Measurements from ENCODE around the gene ATF6.

Gene ATF6

DNA sequence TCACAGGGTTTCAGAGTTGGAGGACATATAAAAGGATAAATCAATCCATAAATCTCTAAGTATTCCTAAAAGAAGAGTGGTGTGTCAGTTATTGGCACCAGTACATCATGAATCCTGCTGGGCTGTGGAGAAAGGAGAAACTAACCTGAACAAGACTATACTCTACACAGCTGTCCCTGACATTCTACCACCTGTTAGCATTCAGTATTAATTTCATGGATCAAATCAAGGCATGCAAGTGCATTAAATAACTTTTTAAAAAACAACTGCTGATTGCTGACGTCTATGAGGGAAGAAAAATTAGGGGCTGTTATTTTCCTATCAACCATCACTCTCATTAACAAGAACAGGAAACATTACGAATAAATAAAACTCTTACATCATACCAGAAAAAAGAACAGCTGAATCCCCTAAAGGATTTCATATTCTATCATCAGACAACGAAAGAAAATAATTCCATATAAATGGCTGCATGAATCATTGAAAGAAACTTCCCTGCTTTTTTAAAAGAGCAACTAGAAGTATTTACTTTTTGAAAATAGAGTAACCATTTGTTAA, 121.7 kb downstream of the ATF6 start:
- TF ChIP-seq PAX5 (IDR thresholded peaks at IDR 0.05; ENCODE audit: insufficient read depth, low read length, severe bottlenecking) (no peak), POLR2A (IDR thresholded peaks at IDR 0.05; ENCODE audit: low read depth, low read length) (no peak), POU2F2 (IDR thresholded peaks at IDR 0.05; ENCODE audit: low read depth, low read length) (no peak), TAF1 (IDR thresholded peaks at IDR 0.05; ENCODE audit: low read depth, low read length) (no peak), SPI1 (IDR thresholded peaks at IDR 0.05; ENCODE audit: low read depth, low read length) (no peak), POLR2AphosphoS5 (IDR thresholded peaks at IDR 0.05; ENCODE audit: low read depth, low read length) (no peak)
- FAIRE-seq = no peak
- no peak for DNase-seq (ENCODE audit: insufficient read length, low spot score)

DNA sequence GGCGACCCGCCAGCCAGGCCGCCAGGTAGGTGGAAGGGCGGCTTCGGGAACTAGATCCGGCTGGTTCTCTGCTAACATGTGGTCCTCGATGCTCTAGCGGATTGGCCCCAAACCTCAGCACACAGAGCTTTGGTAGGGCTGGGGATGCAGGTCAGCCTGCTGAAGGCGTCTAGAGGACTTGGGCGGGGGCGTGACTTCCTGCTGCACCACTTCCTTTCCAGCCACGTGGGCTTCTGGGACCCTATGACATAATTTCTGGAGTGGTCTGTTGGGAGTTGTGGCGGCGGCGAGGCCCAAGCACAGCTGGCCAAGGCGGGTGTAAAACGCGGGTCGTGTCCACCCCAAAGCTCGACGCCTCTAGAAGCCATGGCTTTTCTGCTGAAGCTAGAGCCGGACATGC, 124.5 kb downstream of the ATF6 start:
- DNase-seq (ENCODE audit: insufficient read length, low spot score) (no peak), FAIRE-seq (no peak)
- no peak for TF ChIP-seq SPI1 (IDR thresholded peaks at IDR 0.05; ENCODE audit: low read depth, low read length)
- TF ChIP-seq TAF1 (IDR thresholded peaks at IDR 0.05; ENCODE audit: low read depth, low read length) = no peak
- no peak for TF ChIP-seq POLR2A (IDR thresholded peaks at IDR 0.05; ENCODE audit: low read depth, low read length)
- TF ChIP-seq POU2F2 (IDR thresholded peaks at IDR 0.05; ENCODE audit: low read depth, low read length) = no peak
- no peak for TF ChIP-seq PAX5 (IDR thresholded peaks at IDR 0.05; ENCODE audit: insufficient read depth, low read length, severe bottlenecking)
- TF ChIP-seq POLR2AphosphoS5 (IDR thresholded peaks at IDR 0.05; ENCODE audit: low read depth, low read length) = no peak

DNA sequence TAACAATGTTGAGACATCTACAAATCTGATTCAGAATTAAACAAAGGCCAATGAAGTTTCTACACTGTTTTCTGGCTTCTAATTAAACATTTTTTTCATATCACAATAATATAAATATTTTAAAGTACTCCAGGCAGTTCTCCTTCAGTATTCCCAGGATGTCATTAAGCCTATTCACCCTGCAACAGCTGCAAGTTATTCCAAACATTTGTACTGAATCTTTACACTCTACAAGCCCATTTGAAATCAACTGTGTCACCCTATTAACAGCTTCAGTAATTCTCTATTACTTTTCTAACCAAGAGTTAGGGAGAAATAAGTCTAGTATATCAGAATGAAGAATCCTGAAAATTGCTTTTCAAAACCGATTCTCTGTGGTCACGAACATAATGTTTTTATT, 133.0 kb downstream of the ATF6 start:
- FAIRE-seq = no peak
- TF ChIP-seq POLR2AphosphoS5 (IDR thresholded peaks at IDR 0.05; ENCODE audit: low read depth, low read length) (no peak), SPI1 (IDR thresholded peaks at IDR 0.05; ENCODE audit: low read depth, low read length) (no peak), PAX5 (IDR thresholded peaks at IDR 0.05; ENCODE audit: insufficient read depth, low read length, severe bottlenecking) (no peak), POU2F2 (IDR thresholded peaks at IDR 0.05; ENCODE audit: low read depth, low read length) (no peak), POLR2A (IDR thresholded peaks at IDR 0.05; ENCODE audit: low read depth, low read length) (no peak), TAF1 (IDR thresholded peaks at IDR 0.05; ENCODE audit: low read depth, low read length) (no peak)
- DNase-seq (ENCODE audit: insufficient read length, low spot score) = no peak

DNA sequence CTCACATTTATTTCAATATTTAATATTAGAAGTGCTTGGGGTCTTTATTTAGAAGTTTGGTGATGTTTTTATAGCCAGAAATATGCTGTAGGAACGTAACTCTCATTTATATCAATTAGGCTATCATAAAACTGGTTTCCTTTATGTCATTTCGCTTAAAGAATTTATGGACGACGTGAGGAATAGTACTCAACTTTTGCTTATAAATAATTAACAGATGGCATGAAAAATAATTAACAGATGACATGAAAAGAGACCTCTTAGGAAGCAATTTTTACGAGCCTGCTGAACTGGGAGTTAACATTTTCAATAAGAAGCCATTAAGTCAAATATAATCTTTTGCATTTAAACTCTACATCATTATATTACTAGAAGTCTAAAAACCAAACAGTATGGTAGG, 134.0 kb downstream of the ATF6 start:
- no peak for FAIRE-seq

DNA sequence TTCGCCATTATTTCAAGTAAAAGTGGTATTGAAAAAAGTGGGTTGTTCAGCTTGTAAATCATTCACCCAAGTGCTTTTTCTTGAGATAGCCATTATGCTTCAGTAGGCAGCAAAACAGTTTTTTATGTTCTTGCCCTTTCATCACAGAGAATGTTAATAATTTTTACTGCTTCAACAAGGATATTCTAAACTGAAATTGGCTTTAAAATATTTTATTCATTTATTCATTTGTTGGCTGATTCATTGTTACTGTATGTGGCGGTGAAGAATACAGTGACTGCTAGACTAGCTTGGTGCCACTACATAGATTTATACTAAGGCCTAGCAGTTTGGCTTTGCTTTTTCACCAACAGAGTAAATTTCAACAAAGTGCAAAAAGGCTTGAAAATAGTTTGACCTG, 136.1 kb downstream of the ATF6 start:
- TF ChIP-seq POU2F2 (IDR thresholded peaks at IDR 0.05; ENCODE audit: low read depth, low read length) = no peak
- no peak for TF ChIP-seq POLR2AphosphoS5 (IDR thresholded peaks at IDR 0.05; ENCODE audit: low read depth, low read length)
- TF ChIP-seq SPI1 (IDR thresholded peaks at IDR 0.05; ENCODE audit: low read depth, low read length) = no peak
- no peak for TF ChIP-seq POLR2A (IDR thresholded peaks at IDR 0.05; ENCODE audit: low read depth, low read length)
- no peak for TF ChIP-seq PAX5 (IDR thresholded peaks at IDR 0.05; ENCODE audit: insufficient read depth, low read length, severe bottlenecking)
- FAIRE-seq (no peak), DNase-seq (ENCODE audit: insufficient read length, low spot score) (no peak)

More for the DNA sequence above, 134.0 kb downstream of the ATF6 start:
- TF ChIP-seq TAF1 (IDR thresholded peaks at IDR 0.05; ENCODE audit: low read depth, low read length) (no peak), SPI1 (IDR thresholded peaks at IDR 0.05; ENCODE audit: low read depth, low read length) (no peak)
- no peak for DNase-seq (ENCODE audit: insufficient read length, low spot score)

DNA sequence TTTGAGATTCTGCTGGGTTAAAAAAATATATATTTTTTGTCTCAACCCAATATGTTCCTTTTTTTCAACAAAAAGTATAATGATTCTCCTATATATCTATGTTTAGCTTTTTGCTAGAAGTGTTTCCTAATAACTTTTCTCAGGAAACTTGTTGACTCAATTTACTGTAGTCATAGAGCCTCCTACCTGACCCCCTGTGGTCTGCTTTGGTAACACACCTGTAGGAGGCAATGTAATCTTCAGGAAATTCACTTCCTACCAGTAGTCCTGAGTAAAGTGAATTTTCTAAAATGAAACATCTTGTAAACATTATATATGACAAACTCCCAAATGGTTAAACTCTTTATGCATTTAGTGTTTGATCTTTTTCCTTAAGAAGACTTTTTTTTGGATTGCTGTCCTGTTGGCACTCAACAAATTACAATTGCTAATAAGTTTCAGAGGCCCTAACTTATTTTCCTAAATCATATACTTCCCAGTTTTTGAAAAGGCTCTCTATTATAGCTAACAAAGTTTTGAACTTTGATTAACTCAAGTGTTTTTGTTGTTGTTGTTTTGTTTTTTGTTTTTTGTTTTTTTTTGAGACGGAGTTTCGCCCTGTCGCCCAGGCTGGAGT, 139.3 kb downstream of the ATF6 start:
- TF ChIP-seq POLR2A (IDR thresholded peaks at IDR 0.05; ENCODE audit: low read depth, low read length) (no peak), POU2F2 (IDR thresholded peaks at IDR 0.05; ENCODE audit: low read depth, low read length) (no peak), POLR2AphosphoS5 (IDR thresholded peaks at IDR 0.05; ENCODE audit: low read depth, low read length) (no peak), TAF1 (IDR thresholded peaks at IDR 0.05; ENCODE audit: low read depth, low read length) (no peak), PAX5 (IDR thresholded peaks at IDR 0.05; ENCODE audit: insufficient read depth, low read length, severe bottlenecking) (no peak), SPI1 (IDR thresholded peaks at IDR 0.05; ENCODE audit: low read depth, low read length) (no peak)
- FAIRE-seq (no peak), DNase-seq (ENCODE audit: insufficient read length, low spot score) (no peak)

DNA sequence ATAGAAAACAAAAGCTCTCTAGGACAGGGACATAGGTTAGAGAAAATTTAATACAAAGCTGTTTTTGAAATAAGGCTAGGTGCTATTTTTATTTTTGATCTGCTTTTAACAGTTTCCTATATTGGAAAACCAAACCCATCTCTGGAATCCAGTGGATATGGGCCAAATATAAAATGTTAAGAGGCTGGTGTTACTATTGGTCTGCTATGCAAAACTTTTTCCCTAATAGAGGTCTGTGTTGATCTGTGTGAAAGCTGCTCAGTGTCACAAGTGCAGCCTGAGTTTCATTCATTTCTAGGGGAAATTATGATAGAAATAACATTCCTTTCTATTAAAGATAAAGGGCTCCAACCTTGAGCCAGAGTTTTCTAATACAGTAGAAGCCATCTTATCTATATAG, 141.1 kb downstream of the ATF6 start:
- TF ChIP-seq POU2F2 (IDR thresholded peaks at IDR 0.05; ENCODE audit: low read depth, low read length) (no peak), PAX5 (IDR thresholded peaks at IDR 0.05; ENCODE audit: insufficient read depth, low read length, severe bottlenecking) (no peak), POLR2A (IDR thresholded peaks at IDR 0.05; ENCODE audit: low read depth, low read length) (no peak), TAF1 (IDR thresholded peaks at IDR 0.05; ENCODE audit: low read depth, low read length) (no peak), SPI1 (IDR thresholded peaks at IDR 0.05; ENCODE audit: low read depth, low read length) (no peak), POLR2AphosphoS5 (IDR thresholded peaks at IDR 0.05; ENCODE audit: low read depth, low read length) (no peak)
- FAIRE-seq = no peak
- DNase-seq (ENCODE audit: insufficient read length, low spot score) = no peak

DNA sequence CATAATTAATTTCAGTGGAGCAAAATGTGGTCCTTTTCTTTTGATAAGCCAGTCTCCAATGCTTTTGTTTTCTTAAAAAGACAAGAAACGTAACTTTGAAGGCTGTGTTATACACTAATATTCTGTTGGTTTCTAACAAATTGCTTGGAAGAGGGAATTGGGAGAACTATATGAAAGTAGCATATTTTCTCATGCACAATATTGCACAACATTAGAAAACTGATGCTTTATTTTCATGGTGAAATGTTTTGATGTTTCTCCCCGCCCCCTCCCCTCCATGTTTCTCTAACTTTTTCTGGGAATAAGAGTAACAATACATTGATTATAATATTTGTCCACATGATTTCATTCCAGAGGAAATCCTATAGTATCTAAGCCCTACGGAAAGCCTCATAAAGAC, 142.1 kb downstream of the ATF6 start:
- FAIRE-seq = no peak
- DNase-seq (ENCODE audit: insufficient read length, low spot score) = no peak
- TF ChIP-seq POLR2A (IDR thresholded peaks at IDR 0.05; ENCODE audit: low read depth, low read length) (no peak), POLR2AphosphoS5 (IDR thresholded peaks at IDR 0.05; ENCODE audit: low read depth, low read length) (no peak), PAX5 (IDR thresholded peaks at IDR 0.05; ENCODE audit: insufficient read depth, low read length, severe bottlenecking) (no peak), POU2F2 (IDR thresholded peaks at IDR 0.05; ENCODE audit: low read depth, low read length) (no peak), TAF1 (IDR thresholded peaks at IDR 0.05; ENCODE audit: low read depth, low read length) (no peak), SPI1 (IDR thresholded peaks at IDR 0.05; ENCODE audit: low read depth, low read length) (no peak)

DNA sequence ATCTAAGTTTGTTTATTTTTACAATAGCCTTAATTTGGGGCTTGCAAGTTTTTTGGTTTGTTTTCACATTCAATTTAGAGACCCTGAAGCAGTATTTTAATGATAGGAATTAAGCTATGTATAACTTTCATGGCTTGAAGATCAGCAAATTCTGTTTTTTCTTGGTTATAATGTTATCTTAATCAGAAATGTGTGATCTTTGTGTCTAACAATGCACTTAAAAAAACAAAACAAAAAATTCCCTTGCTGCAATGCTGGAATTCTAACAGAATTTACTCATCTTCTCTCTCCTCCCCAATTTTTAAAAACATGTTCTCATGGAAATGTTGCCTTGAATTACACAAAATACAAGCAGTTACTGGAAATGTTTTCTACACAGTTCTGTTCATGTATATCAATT, 144.5 kb downstream of the ATF6 start:
- DNase-seq (ENCODE audit: insufficient read length, low spot score) (no peak), FAIRE-seq (no peak)
- TF ChIP-seq PAX5 (IDR thresholded peaks at IDR 0.05; ENCODE audit: insufficient read depth, low read length, severe bottlenecking) (no peak), TAF1 (IDR thresholded peaks at IDR 0.05; ENCODE audit: low read depth, low read length) (no peak), POU2F2 (IDR thresholded peaks at IDR 0.05; ENCODE audit: low read depth, low read length) (no peak), POLR2AphosphoS5 (IDR thresholded peaks at IDR 0.05; ENCODE audit: low read depth, low read length) (no peak), SPI1 (IDR thresholded peaks at IDR 0.05; ENCODE audit: low read depth, low read length) (no peak), POLR2A (IDR thresholded peaks at IDR 0.05; ENCODE audit: low read depth, low read length) (no peak)

Measured in GM12891 (cell line).